ENCODE data around the gene SLBP.
A peak's percentile ranks its signal among the peaks of the same experiment; 100 is the strongest.

The SLBP gene

GRCh38 chr4:1726146-1726934 lies 14.2 kb upstream of the SLBP start:
- peak; percentile 93 for DNase-seq

GRCh38 chr4:1725521-1725920 lies 13.4 kb upstream of the SLBP start:
- no peak for DNase-seq

GRCh38 chr4:1723131-1723801 lies 11.1 kb upstream of the SLBP start:
- DNase-seq = peak; percentile 68

GRCh38 chr4:1722551-1723118 lies 10.5 kb upstream of the SLBP start:
- peak; percentile 52 for DNase-seq

GRCh38 chr4:1721666-1722550 lies 9.8 kb upstream of the SLBP start:
- peak; percentile 39 for DNase-seq

- DNase-seq = peak; percentile 98
Observed at GRCh38 chr4:1721003-1721665, 9.0 kb upstream of the SLBP start, which contains the start of the genes TACC3 and TMEM129. Gene TACC3, plus strand, starts transcription at chr4:1721521. Its CDS starts 1,901 bp downstream, at chr4:1723422. Gene TMEM129, minus strand, starts transcription at chr4:1721323. Its CDS starts 486 bp downstream, at chr4:1720837.

GRCh38 chr4:1720163-1720983 lies 8.3 kb upstream of the SLBP start:
- DNase-seq = peak; percentile 61

- DNase-seq = no peak
Observed at GRCh38 chr4:1718095-1718850, 6.2 kb upstream of the SLBP start.

- no peak for DNase-seq
Observed at GRCh38 chr4:1717129-1718094, 5.3 kb upstream of the SLBP start.

- DNase-seq = no peak
Observed at GRCh38 chr4:1716065-1716945, 4.2 kb upstream of the SLBP start.

- peak; percentile 78 for DNase-seq
Observed at GRCh38 chr4:1715002-1715758, 3.1 kb upstream of the SLBP start.

- DNase-seq = peak; percentile 46
Observed at GRCh38 chr4:1714303-1715001, 2.3 kb upstream of the SLBP start.

GRCh38 chr4:1713003-1713851 lies 1.1 kb upstream of the SLBP start:
- peak; percentile 32 for DNase-seq

GRCh38 chr4:1711571-1712215 lies 426 bp downstream of the SLBP start:
- DNase-seq = peak; percentile 52

- peak; percentile 32 for DNase-seq
Observed at GRCh38 chr4:1711055-1711570, 1.0 kb downstream of the SLBP start.

Measured in hematopoietic multipotent progenitor cell treated with erythropoietin and hydrocortisone succinate and interleukin-3 and kit ligand, for 6 days (in vitro differentiated cells).